Stimulated activated CD4-positive, alpha-beta T cell treated with anti-CD3 and anti-CD28 coated beads, Interleukin-12 subunit alpha, Interleukin-12 subunit beta, amount 100 ng/mL, for 4 hours (primary cell): ENCODE results near the gene DUSP16.
"Not testable (repeated sequence)": the region's sequence is repeated elsewhere in the genome, so short reads cannot be mapped to it uniquely, and the experiment has no call there.

Source experiments
- DNase-seq: peaks from one replicate; pipeline ENCODE4 v3.0.0-alpha.2; 2020

Gene DUSP16

DNA sequence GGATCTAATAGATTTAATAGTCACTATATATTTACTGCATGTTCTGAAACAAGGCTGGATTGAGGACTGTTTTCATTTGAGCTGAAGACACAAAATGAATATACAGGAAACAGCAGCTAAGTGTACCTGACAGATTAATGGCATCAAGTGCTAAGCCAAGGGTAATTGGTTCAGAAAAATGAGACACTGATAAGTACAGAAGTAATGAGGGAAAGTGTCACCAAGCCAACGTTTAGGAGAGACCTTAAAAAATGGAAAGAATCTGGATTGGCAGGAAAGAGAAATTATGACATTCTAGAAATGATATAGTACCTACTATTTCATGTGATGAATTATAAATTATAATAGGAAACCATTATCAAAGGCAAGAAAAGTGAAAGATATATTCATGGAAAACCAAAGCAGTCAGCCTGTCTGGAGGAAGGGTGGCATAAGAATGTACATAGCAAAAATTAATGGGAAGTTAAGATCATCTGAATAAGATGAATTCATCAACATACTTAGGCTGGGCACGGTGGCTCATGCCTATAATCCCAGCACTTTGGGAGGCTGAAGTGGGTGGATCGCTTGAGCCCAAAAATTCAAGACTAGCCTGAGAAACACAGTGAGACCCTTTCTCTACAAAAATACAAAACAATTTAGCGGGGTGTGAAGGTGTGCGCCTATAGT, 21.0 kb upstream of the DUSP16 start:
- no peak for DNase-seq

DNA sequence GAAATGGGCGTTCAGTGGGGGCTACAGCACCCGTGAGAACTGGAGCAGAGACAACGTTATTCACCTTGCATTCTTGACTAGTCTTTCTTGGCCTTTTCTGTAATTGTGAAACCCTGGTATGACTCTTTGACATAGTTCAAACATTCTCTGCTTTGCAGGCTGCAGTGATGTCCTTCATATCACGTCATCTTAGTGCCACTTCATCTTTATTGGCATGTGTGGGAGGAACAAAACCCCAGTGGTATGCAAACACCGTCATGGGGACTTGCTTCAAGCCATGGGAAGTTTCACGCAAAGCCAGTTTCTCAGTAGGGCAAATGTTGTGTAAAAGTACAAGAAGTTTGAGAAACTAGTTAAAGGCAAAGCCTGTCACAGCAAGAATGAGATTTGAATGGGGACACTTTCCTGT, 20.2 kb upstream of the DUSP16 start:
- peak; percentile 29 for DNase-seq

DNA sequence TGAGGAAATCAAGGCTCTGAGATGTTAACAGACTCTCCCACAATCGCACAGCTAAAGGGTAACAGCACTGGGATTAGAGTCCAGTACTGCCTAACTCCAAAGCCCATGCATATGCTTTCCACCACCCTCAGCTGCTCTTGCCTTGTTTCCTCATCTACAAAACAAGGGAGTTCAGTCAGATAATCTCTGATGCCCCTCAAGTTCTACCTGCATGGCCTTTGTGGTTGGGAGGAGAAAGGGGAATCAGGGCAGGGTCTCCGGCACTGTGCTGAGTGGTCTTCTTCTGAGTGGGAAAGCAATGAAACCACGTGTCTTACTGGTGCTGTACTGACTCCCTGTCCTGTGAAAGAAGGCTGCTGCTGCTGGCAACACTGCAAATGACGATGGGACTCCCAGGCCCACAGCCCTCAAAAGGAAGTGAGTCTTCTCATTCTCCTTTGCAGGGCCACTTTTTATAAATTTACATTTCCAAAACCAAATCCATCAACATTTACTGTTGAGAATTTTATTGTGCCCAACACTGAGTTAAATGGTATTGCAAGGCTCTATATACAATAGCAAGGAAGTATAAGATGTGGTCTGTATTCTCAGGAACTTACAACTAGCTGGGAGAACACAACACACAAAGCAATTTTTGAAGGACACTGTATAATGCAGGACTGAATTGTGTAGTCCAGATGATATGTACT, 19.7 kb upstream of the DUSP16 start:
- DNase-seq, result no peak

DNA sequence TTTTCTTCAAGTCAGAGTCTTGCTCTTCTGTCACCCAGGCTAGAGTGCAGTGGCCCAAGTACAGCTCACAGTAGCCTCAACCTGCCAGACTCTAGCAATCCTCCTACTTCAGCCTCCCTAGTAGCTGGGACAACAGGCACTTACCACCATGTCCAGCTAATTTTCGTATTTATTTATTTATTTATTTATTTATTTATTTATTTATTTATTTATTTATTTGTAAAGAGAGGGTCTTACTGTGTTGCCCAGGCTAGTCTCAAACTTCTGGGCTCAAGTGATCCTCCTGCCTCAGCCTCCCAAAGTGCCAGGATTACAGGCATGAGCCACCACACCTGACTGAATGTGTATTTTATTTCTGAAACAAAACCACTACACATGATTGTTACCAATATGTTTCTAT, 18.1 kb upstream of the DUSP16 start:
- DNase-seq, result not testable (repeated sequence)

DNA sequence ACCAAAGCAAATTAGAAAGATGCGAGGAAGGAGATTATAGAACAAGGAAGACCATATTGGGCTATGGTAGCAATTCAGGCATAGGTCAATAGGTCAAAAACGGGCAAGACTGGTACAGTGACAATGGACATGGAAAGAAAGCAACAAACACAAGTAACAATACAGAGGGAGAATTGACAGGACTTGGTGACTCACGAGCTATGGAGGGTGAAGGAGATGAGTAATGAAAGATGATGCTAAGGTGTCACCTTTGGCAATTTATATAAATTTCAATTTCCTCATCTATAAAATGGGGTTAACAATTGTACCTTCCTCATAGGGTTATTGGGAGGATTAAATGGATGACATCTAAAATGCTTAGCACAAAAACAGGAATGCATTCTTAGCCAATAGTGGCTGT, 15.1 kb upstream of the DUSP16 start:
- DNase-seq, result no peak

DNA sequence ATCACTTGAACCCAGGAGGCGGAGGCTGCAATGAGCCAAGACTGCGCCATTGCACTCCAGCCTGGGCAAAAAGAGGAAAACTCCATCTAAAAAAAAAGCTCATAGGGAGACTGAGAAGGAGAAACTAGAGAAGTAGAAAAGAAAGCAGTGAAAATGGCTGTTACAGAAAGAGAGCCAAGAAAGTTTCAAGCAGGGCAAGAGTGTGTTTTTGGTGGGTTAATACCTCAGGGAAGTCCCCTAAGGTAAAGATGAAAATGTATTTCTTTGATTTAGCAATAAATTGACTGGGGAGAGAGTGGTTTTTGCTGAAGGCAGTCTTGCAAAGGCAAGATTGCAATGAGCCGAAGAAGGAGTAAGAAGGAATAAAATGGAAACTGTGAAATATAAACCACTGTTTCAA, 10.0 kb upstream of the DUSP16 start:
- DNase-seq, result no peak

DNA sequence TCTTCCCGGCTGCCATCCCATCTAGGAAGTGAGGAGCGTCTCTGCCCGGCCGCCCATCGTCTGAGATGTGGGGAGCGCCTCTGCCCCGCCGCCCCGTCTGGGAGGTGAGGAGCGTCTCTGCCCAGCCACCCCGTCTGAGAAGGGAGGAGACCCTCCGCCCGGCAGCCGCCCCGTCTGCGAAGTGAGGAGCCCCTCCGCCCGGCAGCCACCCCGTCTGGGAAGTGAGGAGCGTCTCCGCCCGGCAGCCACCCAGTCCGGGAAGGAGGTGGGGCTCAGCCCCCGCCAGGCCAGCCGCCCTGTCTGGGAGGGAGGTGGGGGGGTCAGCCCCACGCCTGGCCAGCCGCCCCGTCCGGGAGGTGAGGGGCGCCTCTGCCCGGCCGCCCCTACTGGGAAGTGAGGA, 3.3 kb upstream of the DUSP16 start:
- not testable (repeated sequence) for DNase-seq

DNA sequence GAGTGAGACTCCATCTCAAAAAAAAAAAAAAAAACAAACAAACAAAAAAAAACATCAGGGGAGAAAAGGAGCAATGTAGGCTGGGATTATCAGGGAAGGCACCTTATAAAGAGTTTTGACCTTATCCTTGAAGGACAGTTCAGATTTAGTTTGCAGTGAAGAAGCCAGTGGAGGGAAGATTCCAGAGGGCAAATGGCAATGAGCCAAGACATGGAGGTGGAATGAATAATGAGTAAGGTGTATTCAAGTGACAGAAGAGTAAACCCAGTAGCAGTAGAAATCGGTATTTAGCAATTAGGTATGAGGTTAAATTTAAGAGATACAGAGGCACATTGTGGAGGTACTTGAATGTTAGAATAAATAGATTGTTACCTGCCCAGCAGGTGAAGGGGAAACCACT, 2.2 kb upstream of the DUSP16 start:
- DNase-seq, result no peak

DNA sequence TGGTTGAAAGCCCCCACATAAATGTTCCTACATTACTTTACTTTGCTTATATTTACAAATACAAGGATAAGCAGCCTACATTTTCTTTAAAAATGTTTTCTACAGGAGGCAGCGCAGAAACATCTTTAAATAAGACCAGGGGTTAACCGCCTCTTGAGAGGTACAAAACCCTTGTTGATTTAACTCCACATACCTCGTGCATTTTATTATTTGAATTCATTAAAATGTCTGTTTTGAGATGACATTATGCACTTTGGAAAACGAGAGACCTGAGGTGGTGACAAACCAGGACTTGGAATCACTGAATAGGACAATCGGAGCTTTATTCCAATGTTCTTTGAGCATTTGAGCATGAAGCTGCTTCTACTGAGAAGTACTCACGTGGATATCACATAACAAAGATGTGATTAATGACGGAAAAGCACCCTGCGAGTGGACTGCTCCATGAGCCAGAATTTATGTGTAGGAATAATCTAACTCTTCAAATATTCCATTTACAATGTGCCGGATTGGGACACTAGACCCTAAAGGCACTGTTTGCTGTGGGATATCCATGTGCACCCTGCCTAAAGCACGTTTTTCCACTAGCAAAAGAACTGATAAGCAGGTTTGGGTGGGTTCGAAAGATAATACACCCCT, 746 bp upstream of the DUSP16 start:
- DNase-seq, result no peak

DNA sequence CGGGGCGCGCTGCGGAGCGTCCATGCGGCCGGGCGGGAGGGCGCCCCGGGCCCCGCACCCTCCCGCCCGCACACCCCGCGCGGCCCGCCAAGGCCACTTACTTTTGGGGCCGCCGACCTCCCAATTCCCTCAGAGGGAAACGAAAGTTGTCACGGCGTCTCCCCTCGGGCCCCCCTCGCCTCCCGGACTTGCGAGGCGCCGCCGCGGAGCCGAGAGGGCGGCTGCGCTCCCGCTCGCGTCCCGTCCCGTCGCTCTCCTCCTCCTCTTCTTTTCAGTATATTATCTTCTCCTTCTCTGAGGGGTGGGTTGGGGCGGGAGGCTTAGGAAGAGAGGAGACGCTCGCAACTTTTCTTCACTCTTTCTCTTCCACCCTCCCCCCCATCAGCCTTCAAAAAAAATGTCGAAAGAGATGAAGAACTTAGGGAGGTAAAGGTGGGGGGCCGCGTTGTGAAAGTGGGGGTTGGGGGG, 613 bp downstream of the DUSP16 start:
- no peak for DNase-seq

DNA sequence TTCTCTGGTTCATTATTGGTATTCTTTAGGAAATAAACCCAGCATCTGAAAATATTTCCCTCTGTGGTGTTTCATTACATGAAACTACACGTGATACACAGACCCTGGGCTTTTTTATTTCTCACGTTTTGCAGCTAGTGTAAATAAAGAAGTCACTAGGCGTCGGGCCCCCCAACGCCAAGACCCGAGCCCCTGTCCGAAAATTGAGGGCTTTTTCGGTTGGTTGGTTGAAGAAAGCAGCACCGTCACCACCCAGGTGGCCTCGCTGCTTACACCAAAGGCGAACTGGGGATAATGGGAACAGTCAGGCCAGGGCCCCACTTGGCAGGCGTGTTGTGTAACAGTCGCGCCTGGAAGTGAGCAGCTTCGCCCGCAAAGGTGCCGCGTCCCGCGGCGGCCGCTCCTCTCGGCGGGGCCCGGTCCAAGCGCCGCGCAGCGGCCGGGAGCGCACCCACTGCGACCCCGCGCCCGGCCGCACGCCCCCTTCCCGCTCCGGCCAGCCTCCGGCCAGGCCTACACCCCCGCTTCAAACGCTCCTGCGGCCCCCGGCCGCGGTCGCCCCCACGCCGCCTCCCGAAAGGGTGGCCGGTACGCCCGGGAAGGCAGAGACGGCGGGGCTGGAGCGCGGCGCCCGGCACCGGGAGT, 1.2 kb downstream of the DUSP16 start:
- peak; percentile 34 for DNase-seq

DNA sequence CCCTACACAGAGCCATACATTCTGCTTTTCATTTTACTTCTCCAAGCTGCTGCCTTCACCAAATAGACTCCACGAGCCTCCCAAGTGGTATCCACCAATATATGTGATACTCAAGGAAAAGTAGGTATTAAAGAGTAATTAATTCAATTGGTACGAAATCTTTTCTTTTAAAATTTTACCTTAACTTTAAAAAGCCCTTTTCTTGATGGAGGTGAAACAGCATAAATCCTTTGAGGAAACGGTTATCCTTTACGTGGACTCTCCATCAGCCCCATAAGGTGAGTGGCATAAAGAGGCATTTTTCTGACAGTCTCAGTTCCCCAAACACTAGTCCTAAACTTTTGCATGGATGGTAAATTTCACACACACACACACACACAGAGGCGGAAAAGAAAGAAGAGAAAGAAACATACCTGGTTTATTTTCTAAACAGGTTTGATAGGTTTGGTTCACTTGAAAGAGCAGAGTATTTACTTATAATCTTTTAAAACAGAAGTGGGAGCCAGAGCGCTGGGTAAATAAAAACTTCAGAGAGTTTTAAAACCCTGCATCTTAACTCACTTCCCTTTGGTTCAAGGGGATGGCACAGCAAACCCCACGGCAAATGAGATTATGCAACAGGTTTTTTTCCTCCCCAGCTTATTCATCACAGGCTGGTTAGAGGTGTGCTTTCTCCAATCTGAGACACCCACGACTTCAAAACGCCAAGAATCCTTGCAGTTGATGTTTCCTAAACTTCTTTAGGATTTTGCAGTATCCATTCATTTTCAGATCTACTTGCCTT, 1.9 kb downstream of the DUSP16 start:
- DNase-seq, result peak; percentile 9

DNA sequence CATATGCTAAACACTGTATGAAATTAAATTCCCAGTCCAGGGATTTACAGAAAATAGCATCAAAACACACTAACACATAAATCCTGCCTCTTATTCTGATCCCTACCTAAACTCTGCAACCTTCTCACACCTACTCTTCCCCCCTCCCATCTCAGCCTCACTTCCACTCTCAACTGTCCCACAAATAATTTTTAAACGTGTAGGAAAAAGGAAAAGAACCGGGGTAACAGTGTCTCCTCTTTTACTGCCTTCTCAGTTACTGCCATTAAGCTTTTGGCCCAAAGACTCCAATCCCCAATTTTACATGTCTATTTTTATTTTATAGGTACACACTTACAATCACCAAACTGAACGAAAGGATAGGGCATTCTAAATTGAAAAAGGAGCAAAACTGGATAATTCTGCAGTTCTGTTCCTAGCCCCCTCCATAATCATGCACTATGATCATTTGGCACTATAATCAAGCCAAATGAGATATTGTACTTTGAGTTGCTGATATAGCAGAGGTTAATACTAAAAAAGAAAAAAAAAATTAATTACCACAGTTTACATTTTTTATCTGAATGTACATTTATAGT, 2.9 kb downstream of the DUSP16 start:
- DNase-seq, result no peak

DNA sequence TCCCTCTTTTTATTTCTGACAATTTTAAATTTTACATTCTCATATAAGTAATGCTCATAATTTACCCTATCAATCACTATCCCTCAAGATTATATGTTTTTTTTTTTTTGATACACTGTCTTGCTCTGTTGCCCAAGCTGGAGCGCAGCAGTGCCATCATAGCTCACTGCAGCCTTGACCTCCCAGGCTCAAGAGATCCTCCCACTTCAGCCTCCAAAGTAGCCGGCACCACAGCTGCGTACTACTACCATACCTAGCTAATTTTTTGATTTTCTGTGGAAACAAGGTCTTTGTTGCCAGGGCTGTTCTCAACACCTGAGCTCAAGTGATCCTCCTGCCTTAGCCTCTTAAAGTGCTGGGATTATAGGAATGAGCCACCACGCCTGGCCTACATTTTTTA, 4.4 kb downstream of the DUSP16 start:
- DNase-seq, result no peak

DNA sequence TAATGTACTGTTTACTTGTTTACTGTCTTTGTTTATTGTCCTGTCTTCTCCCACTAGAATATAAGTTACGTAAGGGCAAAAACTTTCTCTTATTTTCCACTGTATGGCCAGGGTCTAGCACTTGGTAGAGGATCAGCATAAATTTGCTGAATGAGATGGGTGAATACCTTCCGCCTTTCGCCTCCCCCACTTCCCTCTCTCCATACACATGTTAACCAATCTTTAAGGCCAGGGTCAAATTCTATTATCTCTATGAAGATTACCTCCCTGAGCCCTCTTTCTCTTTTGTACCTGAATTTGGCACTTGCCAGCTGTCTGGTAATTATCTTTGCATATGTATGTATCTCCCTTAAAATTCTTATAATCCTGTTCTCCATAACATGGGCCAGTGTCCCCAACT, 4.9 kb downstream of the DUSP16 start:
- no peak for DNase-seq

DNA sequence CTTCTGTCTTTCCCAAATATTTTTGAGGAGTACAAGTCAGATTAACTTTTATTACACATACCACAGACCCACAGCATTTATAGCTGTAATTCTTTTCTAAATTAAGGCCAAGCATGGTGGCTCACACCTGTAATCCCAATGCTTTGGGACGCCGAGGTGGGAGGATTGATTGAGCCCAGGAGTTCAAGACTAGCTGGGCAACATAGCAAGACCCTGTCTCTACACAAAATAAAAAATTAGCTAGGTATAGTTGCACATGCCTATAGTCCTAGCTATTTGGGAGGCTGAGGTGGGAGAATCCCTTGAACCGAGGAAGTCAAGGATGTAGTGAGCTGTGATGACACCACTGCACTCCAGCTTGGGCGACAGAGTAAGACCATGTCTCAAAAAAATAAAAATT, 7.0 kb downstream of the DUSP16 start:
- no peak for DNase-seq

DNA sequence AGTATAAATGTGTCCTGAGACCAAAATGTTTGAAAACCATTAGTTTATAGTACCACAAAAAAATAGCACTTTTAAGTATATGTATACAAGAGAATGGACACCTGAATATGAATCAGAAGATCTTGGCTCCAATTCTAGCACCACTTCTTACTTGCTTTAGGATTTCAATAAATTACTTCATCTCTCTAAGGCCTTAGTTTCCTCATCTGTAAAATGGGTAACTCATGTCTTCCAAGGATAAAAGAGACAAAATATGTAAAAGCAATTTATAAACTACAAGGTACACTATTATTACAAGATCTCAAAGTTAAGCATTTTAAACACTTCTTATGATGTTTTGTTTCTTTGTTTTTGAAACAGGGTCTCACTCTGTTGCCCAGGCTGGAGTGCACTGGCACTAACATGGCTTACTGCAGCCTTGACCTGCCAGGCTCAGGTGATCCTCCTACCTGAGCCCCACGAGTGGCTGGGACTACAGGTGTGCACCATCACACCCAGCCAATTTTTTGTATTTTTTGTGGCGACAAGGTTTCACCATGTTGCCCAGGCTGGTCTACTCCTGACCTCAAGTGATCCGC, 9.4 kb downstream of the DUSP16 start:
- no peak for DNase-seq

DNA sequence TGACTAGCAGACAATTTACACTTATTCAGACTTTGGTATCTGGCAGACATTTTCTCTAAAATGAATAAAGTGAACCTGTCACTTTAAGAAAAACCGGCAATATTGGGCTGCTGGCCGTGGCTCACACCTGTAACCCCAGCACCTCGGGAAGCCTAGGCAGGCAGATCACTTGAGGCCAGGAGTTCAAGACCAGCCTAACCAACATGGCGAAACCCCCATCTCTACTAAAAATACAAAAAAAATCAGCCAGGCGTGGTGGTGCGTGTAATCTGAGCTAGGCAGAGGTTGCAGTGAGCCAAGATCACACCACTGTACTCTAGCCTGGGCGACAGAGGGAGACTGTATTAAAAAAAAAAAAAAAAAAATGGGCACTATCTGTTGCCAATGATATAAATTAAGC, 11.5 kb downstream of the DUSP16 start:
- no peak for DNase-seq

DNA sequence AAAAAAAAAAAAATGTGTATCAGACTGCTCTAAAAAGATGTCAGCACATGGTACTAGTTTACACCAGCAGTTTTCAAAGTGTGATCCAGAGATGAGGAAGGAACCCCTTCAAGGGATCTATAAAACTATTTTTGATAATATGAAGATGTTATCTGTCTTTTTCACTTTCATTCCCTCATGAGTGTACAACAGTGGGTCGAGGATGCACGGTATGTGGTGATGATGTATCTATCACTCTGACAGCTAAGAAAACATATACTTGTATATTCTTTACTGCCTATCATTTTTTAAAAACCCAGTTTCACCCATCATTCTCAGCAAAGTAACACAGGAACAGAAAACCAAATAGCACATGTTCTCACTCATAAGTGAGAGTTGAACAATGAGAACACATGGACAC, 12.4 kb downstream of the DUSP16 start:
- DNase-seq, result no peak

DNA sequence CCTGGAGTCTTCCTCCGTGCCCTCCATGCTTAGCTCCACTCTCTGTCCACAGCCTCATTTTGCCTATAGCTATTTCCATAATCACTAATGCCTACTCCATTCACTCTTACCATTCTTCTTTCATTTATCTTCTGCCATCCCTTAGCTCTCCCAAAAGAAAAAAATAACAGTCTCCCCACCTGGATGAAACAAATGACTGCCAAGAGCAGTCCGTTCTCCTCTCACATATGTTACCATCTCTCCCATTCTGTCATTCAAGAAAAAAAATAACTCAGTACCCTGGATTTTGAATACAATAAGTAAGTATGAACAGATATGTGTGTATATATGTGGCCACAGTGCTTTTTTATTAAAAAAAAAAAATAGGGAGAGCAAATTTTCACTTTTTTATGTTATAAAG, 13.2 kb downstream of the DUSP16 start:
- no peak for DNase-seq

DNA sequence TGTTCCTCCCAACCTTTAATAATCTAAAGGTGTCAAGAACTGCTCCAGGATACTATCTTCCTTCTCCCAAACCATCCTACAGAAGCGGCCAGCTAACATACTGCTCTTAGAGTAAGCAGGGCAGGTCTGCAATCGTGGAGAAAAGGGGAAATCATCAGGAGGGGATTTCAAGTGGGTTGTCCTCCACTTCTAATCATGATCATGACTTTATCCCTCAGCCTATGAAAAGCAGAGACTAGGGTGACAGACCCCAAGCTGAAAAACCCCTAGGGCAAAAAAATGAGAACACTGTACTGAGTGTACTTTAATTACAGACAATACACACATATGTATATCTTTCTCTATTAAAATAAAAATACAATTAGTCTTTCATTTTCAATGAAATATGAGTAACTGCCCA, 13.9 kb downstream of the DUSP16 start:
- DNase-seq, result no peak

DNA sequence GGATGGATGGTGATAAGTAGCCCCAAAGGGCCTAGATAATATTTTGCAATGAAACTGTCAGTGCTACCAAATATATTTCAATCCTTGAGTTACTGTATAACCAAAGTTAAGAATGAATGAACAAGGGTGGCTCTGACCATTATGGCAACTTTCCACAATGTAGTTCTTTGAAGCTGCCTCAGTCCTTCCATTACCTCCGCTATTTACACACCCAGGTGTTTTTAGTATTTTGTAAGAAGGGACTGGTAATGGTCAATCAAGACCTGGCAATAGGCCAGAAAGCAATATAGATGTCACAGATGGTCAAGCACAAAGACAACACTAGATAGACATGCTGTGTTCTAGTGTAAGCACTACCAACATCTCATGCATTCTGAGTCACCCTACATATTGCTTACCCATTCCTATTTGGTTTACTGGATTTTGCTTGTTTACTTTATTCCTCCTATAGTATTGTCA, 16.3 kb downstream of the DUSP16 start:
- no peak for DNase-seq
